HepG2 (cell line): ENCODE results near the gene PFKFB4. TPM values are rescaled to one million over a fixed set of nuclear protein-coding genes. Genes with fewer than 3 reads are reported as not detected.

Source experiments
- ATAC-seq: fragments of 200-7000 bp; cut with Tn5 transposase; 3 replicates; pipeline ENCODE4 v1.9.1; 2020; ENCODE audit warnings: mild to moderate bottlenecking, moderate library complexity
- BruUV-seq: library from RNA; stranded (reverse); fragments of 400-500 nt; replicated peaks from 2 replicates; lab custom pipeline; 2021; lab: Mats Ljungman, UMichigan
- CTCF ChIA-PET: fragments of 300-600 bp; formaldehyde crosslinking; extraction: SDS; loops from one replicate; lab custom pipeline; 2021; ENCODE audit warnings: low total read pairs, inconsistent platforms, low intra/inter-chr PET ratio; lab: Yijun Ruan, JAX
- POLR2A ChIA-PET: fragments of 350-600 bp; sonication (Branson Sonifier 250); formaldehyde crosslinking; loops from one replicate; lab custom pipeline; 2020; ENCODE audit warnings: antibody characterized with exemption, inconsistent platforms; lab: Yijun Ruan, JAX
- DNase-seq: peaks from one replicate; pipeline ENCODE4 v3.0.0-alpha.2; 2015; ENCODE audit warnings: low spot score
- FAIRE-seq: peaks from 3 replicates; lab custom pipeline; 2011; peaks lifted over from hg19 to GRCh38; lab: Jason Lieb, UNC
- H2AFZ ChIP-seq: one replicate; pipeline ENCODE4 v1.6.1; 2011; ENCODE audit warnings: low read length, inconsistent platforms
- H3K27ac ChIP-seq: fragments of 300-600 bp; 3 replicates; pipeline ENCODE4 v1.8.0; 2011; ENCODE audit warnings: mixed run types, mild to moderate bottlenecking, mixed read lengths, low read length, inconsistent platforms; ENCODE audit not compliant: insufficient read depth; ENCODE audit errors: extremely low read length
- H3K27me3 ChIP-seq, 2 experiments: fragments of 200-600 bp in 1 of 2; 2 replicates in 1 of 2; 3 replicates in 1 of 2; pipeline versions ENCODE4 v1.6.0 to v1.8.0; 2011; ENCODE audit warnings: low read length in 2 of 2, mild to moderate bottlenecking in 2 of 2, moderate library complexity in 2 of 2, inconsistent platforms in 1 of 2; ENCODE audit not compliant: insufficient read depth in 2 of 2, control insufficient read depth in 1 of 2
- H3K36me3 ChIP-seq, 2 experiments: fragments of 200-600 bp in 1 of 2; replicated peaks in 1 of 2; 2 replicates in 1 of 2; 3 replicates in 1 of 2; pipeline versions ENCODE4 v1.5.1 to v1.8.0; 2011; ENCODE audit warnings: low read length in 2 of 2, inconsistent platforms in 1 of 2; ENCODE audit not compliant: insufficient read depth in 2 of 2, control insufficient read depth in 1 of 2
- H3K4me1 ChIP-seq: 2 replicates; pipeline ENCODE4 v1.5.1; 2012; ENCODE audit warnings: low read length, inconsistent platforms; ENCODE audit not compliant: insufficient read depth
- H3K4me2 ChIP-seq: 2 replicates; pipeline ENCODE4 v1.6.0; 2011; ENCODE audit warnings: low read depth, low read length, inconsistent platforms
- H3K4me3 ChIP-seq, 3 experiments: fragments of 200-600 bp in 1 of 3; sonication (generic), shearing (Covaris generic) in 1 of 3; replicated peaks in 1 of 3; 2 replicates each; pipeline ENCODE4 v1.5.1; 2011 to 2016; ENCODE audit warnings: low read length in 3 of 3, inconsistent platforms in 2 of 3, low read depth in 2 of 3, mild to moderate bottlenecking in 2 of 3, control low read depth in 1 of 3, mixed read lengths in 1 of 3; ENCODE audit not compliant: insufficient read depth in 1 of 3
- H3K79me2 ChIP-seq: one replicate; pipeline ENCODE4 v1.6.1; 2011; ENCODE audit warnings: low read length, inconsistent platforms; ENCODE audit not compliant: insufficient read depth
- H3K9ac ChIP-seq: 2 replicates; pipeline ENCODE4 v1.6.0; 2011; ENCODE audit warnings: mild to moderate bottlenecking, low read depth, low read length, inconsistent platforms; ENCODE audit not compliant: insufficient read depth
- H3K9me3 ChIP-seq: 2 replicates; pipeline ENCODE4 v1.5.1; 2012; ENCODE audit warnings: mild to moderate bottlenecking, low read length
- H4K20me1 ChIP-seq: 2 replicates; pipeline ENCODE4 v1.6.0; 2011; ENCODE audit warnings: inconsistent platforms, mild to moderate bottlenecking, low read length, moderate library complexity; ENCODE audit not compliant: insufficient read depth
- HDAC1 ChIP-seq: sonication (generic); formaldehyde crosslinking; IDR thresholded peaks from 2 replicates; pipeline ENCODE4 v1.5.1; 2020; ENCODE audit warnings: mild to moderate bottlenecking, missing genetic modification reagents
- NFE2L2 ChIP-seq: fragments of 150-350 bp; IDR thresholded peaks from 2 replicates; pipeline ENCODE4 v1.6.1; 2014; ENCODE audit warnings: low read length
- SAP130 ChIP-seq: IDR thresholded peaks from 2 replicates; pipeline ENCODE4 v1.6.1; 2016; ENCODE audit warnings: low read depth
- STAG1 ChIP-seq: sonication (generic); formaldehyde crosslinking; IDR thresholded peaks from 2 replicates; pipeline ENCODE4 v1.4.0; 2020; ENCODE audit warnings: missing genetic modification reagents
- ZNF275 ChIP-seq: sonication (generic); formaldehyde crosslinking; IDR thresholded peaks from 2 replicates; pipeline ENCODE4 v1.8.0; 2022; ENCODE audit warnings: missing genetic modification reagents, mild to moderate bottlenecking, inconsistent platforms, borderline replicate concordance
- ZNF3 ChIP-seq: IDR thresholded peaks from 2 replicates; pipeline ENCODE4 v1.7.0; 2017; ENCODE audit warnings: inconsistent platforms
- ZNF317 ChIP-seq: sonication (generic); formaldehyde crosslinking; IDR thresholded peaks from 2 replicates; pipeline ENCODE4 v1.5.0; 2020; ENCODE audit warnings: mild to moderate bottlenecking, missing genetic modification reagents
- ZNF367 ChIP-seq: sonication (generic); formaldehyde crosslinking; IDR thresholded peaks from 2 replicates; pipeline ENCODE4 v1.4.0; 2020; ENCODE audit warnings: missing genetic modification reagents, borderline replicate concordance
- WGBS: methylation state at CpG from one replicate; pipeline ENCODE4 v1.1.6; 2017; ENCODE audit warnings: low lambda C conversion rate; 5-methylcytosine and 5-hydroxymethylcytosine counted together
- in situ Hi-C: cut with HindIII; loops from 2 replicates; pipeline ENCODE4 v1.10.0; 2017; ENCODE audit warnings: low pct_unique_long_range_greater_than_20kb; ENCODE audit not compliant: extremely low pct_ligation_motif_present
- intact Hi-C: fragments of 100-400 bp; cut with micrococcal nuclease; formaldehyde crosslinking; loops from one replicate; pipeline ENCODE4 v1.10.0; 2022; ENCODE audit not compliant: unreplicated experiment
- polyA plus RNA-seq, 8 experiments: library from polyadenylated mRNA; depleted of rRNA in 3 of 8; stranded (reverse) in 7 of 8; unstranded in 1 of 8; fragments of >200 nt; fragmentation: Illumina TruSeq in 4 of 8; extraction: Trizol in 4 of 8; gene quantifications; 2 replicates each; pipeline versions ENCODE4 v1.2.1 to v1.2.3, GENCODE V29; 2011 to 2016; ENCODE audit warnings: low read depth in 4 of 8, missing spikeins in 1 of 8, mixed read lengths in 1 of 8; ENCODE audit not compliant: insufficient read depth in 1 of 8
- total RNA-seq, 5 experiments: library from RNA; depleted of rRNA; stranded (reverse); fragments of >200 nt; fragmentation: Illumina TruSeq; extraction: Trizol; gene quantifications; 2 replicates each; pipeline ENCODE4 v1.2.3, GENCODE V29; 2016; ENCODE audit warnings: low read depth in 1 of 5
- TF ChIP-seq, protein P1 (sequence below): sonication (generic); formaldehyde crosslinking; IDR thresholded peaks from 2 replicates; pipeline ENCODE4 v1.4.0; 2020; ENCODE audit warnings: mild to moderate bottlenecking, low read depth, missing genetic modification reagents

The PFKFB4 gene
- total and polyA plus RNA-seq, 2 of the 13 experiments (the other 11 are each of a cell fraction or from before 2014, with no cell fraction given): 7.1 to 103 TPM

GRCh38 chr3:48555231-48555948, 1.2 kb downstream of the PFKFB4 start (continued):
- no peak for TF ChIP-seq ZNF367 (CRISPR knock-in tag)
- no peak for TF ChIP-seq ZNF317 (CRISPR knock-in tag)
- 0 out of 2 replicates have a peak, but pooled peaks have one; percentile 2 for TF ChIP-seq HDAC1 (CRISPR knock-in tag)
- TF ChIP-seq, protein P1, sequence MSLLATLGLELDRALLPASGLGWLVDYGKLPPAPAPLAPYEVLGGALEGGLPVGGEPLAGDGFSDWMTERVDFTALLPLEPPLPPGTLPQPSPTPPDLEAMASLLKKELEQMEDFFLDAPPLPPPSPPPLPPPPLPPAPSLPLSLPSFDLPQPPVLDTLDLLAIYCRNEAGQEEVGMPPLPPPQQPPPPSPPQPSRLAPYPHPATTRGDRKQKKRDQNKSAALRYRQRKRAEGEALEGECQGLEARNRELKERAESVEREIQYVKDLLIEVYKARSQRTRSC (CRISPR knock-in tag): 0 out of 2 replicates have a peak, but pooled peaks have one; percentile 35
- TF ChIP-seq SAP130 (CRISPR knock-in tag): peak; percentile 17; the same call in 1 of the 2 replicates
- TF ChIP-seq, all 625 proteins: peak for 12

DNA sequence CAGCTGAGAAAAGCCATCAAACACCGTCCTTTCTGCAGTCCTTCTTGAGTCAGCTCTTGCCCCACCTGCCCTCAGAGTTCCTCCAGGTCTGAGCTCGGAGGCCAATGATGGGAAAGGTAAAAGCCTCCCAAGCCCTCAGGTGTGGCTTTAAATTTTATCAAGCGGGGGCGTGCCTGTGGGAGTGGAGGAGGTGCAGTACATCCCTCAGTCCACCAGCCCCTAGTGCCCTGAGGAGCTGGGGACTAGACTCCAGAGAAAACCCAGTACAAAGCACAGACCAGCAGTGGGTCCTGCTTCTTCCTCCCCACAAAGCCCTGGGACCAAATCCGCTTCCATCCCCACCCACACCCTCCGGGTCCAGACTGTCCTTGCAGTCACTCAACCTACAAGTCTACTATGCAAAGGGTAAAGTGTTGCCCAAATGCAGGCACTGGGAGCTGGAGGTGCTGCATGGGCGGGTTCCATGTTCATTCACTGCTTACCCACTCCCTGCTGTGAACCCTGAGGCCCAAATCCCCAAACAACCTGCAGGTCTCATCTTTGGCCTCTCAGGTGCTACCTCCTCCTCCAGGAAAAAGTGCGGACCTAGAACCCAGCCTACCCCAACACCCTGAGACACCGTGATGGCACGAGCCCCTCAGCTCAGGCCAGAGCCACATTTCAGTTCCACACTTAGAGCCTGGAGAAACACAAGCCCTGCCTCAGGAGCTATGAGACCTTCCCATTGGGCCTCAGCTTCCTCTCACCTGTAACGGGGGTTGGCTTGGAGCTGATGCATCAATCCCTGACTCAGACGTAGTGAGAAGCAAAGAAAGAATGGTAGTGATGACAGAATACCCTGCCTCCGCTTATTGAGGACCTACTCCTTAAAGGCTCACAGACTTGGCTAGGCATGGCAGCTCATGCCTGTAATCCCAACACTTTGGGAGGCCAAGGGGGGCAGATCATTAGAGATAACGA, 2.4 kb downstream of the PFKFB4 start:
- peak overlapping the region; percentile 78 for H3K4me2 ChIP-seq
- H2AFZ ChIP-seq: no peak overlapping the region
- ChIA-PET POLR2A (interaction anchor here (0.6 to 1.3 kb wide), 3 partner anchors 43 to 112 kb away, joined by 3 to 7 read pairs (median 3); no protein-coding TSS in a partner anchor), CTCF (no interaction called here)
- H3K27me3 ChIP-seq: no peaks in the 10 kb centered on the region; a peak in 1 of 5 replicates
- H3K9me3 ChIP-seq: no peaks in the 10 kb centered on the region
- ATAC-seq: no peak
- FAIRE-seq: no peak
- H4K20me1 ChIP-seq: peaks cover 47% of the 10 kb centered on the region
- no peak overlapping the region for H3K27ac ChIP-seq
- WGBS: 91% methylated on average over 10 of the region's 14 CpGs
- intact Hi-C loops: no loop called here
- H3K36me3 ChIP-seq: peaks cover 18 to 44% of the 10 kb centered on the region in 2 experiments; a peak in 4 of 5 replicates
- DNase-seq: no peak
- peak overlapping the region; percentile 82 for H3K9ac ChIP-seq
- no TSS peak for BruUV-seq
- peak overlapping the region; percentile 29 to 98 (median 92); a peak in 5 of 6 replicates for H3K4me3 ChIP-seq
- in situ Hi-C loops: no loop called here
- peaks cover 60% of the 10 kb centered on the region for H3K79me2 ChIP-seq
- peaks cover 87% of the 10 kb centered on the region for H3K4me1 ChIP-seq
- no peak for TF ChIP-seq NFE2L2
- TF ChIP-seq ZNF3: no peak
- TF ChIP-seq ZNF275 (CRISPR knock-in tag): no peak
- no peak for TF ChIP-seq STAG1 (CRISPR knock-in tag)
